ENCODE measurements around the gene TK2.

The TK2 gene

DNA sequence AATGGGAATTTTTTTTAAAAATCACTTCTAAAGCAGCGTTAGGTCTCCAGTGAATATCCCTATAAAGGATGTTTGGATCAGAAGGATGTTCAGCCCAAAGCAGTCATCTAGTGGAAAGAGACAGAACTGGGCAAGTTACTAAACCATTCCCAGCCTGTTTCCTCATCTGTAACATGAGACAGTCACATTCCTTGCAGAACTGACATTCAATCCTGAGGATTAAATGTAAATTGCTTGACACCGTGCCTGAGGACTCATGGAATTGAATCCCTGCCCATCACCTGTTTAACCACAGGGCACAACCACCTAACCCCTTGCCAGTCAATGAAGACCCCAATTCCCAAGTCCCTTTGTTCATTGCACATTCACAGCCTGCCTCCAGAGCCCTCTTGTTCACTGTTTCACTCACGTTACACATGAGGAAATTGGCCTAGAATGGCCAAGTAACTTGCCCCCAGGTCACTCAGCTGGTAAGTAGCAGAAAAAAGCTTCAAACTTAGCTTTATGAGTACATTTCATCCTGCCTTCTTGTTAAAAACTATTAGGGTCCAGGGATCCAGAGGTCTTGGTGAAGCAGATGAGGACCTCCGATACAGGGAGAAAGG lies 30.8 kb upstream of the TK2 start:
- H3F3A ChIP-seq (ENCODE audit: insufficient read depth, low read length) = no peaks in the 10 kb centered on the region
- no peaks in the 10 kb centered on the region for H3K9me3 ChIP-seq (replicated peaks; ENCODE audit: insufficient read depth, low read length)
- H3K36me3 ChIP-seq (replicated peaks; ENCODE audit: insufficient read depth, low read length) = no peaks in the 10 kb centered on the region
- H3K9ac ChIP-seq (ENCODE audit: low read length) = no peak overlapping the region
- H4K20me1 ChIP-seq (ENCODE audit: insufficient read depth, low read length) = no peaks in the 10 kb centered on the region
- no peaks in the 10 kb centered on the region for H3K27me3 ChIP-seq (replicated peaks; ENCODE audit: insufficient read depth, low read length)
- no peak for DNase-seq
- TF ChIP-seq, protein P1, sequence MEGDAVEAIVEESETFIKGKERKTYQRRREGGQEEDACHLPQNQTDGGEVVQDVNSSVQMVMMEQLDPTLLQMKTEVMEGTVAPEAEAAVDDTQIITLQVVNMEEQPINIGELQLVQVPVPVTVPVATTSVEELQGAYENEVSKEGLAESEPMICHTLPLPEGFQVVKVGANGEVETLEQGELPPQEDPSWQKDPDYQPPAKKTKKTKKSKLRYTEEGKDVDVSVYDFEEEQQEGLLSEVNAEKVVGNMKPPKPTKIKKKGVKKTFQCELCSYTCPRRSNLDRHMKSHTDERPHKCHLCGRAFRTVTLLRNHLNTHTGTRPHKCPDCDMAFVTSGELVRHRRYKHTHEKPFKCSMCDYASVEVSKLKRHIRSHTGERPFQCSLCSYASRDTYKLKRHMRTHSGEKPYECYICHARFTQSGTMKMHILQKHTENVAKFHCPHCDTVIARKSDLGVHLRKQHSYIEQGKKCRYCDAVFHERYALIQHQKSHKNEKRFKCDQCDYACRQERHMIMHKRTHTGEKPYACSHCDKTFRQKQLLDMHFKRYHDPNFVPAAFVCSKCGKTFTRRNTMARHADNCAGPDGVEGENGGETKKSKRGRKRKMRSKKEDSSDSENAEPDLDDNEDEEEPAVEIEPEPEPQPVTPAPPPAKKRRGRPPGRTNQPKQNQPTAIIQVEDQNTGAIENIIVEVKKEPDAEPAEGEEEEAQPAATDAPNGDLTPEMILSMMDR (IDR thresholded peaks at IDR 0.05; ENCODE audit: low read length) = no peak
- no peak overlapping the region for H3K4me3 ChIP-seq (ENCODE audit: low read length)
- no peaks in the 10 kb centered on the region for H3K4me1 ChIP-seq (ENCODE audit: low read length)
- H3K9me2 ChIP-seq (replicated peaks; ENCODE audit: insufficient read depth, low read length) = no peaks in the 10 kb centered on the region
- H3K4me2 ChIP-seq (ENCODE audit: low read depth, low read length) = no peak overlapping the region
- no peak overlapping the region for H2AFZ ChIP-seq (ENCODE audit: low read length)
- no peak overlapping the region for H3K27ac ChIP-seq (ENCODE audit: low read length)
- H3K79me2 ChIP-seq (ENCODE audit: low read length) = no peaks in the 10 kb centered on the region

DNA sequence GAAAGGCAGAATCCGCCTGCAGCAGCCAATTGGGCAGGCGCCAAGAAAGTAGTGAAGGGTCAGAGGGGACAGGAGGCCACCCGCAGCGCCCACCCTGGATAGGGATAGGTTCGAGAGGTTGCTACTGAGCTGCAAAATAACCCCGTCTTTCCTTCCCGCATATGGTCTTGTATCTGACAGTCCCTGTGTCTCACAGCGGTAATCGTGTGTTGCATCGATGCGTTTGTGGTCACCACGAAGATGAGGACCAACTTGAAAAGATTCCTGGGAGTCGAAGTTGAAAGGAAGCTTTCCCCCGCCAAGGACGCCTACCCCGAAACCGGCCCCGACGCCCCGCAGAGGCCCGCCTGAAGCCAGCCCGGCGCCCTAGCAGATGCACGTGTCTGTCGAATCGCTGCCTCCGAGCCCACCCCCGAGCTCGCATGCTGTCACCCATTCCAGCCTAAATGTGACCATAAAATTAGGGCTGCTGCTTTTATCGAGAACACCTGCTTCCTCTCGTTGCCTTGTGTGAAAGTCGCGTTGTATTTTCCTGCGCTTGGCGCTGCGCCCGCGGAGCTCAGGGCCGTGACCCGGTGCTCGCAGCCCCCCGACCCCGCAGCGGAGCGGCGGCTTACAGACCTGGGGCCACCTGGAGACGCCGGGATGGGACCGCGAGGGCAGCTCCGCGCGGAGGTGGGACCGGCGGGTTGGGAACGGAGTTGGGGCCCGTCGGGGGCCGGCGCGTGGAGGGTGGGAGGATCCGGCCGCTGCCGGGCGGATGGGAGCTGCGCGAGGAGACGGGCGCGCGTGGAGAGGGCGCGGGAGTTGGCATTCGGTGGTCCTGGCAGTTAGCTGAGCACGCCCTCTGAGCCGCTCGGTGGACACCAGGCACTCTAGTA lies 29.0 kb upstream of the TK2 start, which contains the start of gene CMTM2:
Gene CMTM2 (plus strand): TSS at position 813 of the 881 bp plus-strand sequence. CDS start 145 bp downstream, outside the sequence.
- Histone ChIP-seq H3K27ac (ENCODE audit: low read length) (no peak within 1 kb of the TSS), H3K9ac (ENCODE audit: low read length) (no peak within 1 kb of the TSS), H3K36me3 (replicated peaks; ENCODE audit: insufficient read depth, low read length) (no peaks in the 10 kb centered on the region), H3K4me2 (ENCODE audit: low read depth, low read length) (no peak within 1 kb of the TSS), H3F3A (ENCODE audit: insufficient read depth, low read length) (no peaks in the 10 kb centered on the region), H3K9me3 (replicated peaks; ENCODE audit: insufficient read depth, low read length) (no peaks in the 10 kb centered on the region), H3K4me1 (ENCODE audit: low read length) (no peaks in the 10 kb centered on the region), H2AFZ (ENCODE audit: low read length) (no peak within 1 kb of the TSS), H3K27me3 (replicated peaks; ENCODE audit: insufficient read depth, low read length) (no peaks in the 10 kb centered on the region), H4K20me1 (ENCODE audit: insufficient read depth, low read length) (no peaks in the 10 kb centered on the region), H3K9me2 (replicated peaks; ENCODE audit: insufficient read depth, low read length) (no peaks in the 10 kb centered on the region), H3K79me2 (ENCODE audit: low read length) (no peaks in the 10 kb centered on the region), H3K4me3 (ENCODE audit: low read length) (no peak within 1 kb of the TSS)
- TF ChIP-seq EZH2 (optimal IDR thresholded peaks at IDR 0.05; ENCODE audit: low read depth, low read length) = no peak
- no peak for TF ChIP-seq EZH2phosphoT487 (IDR thresholded peaks at IDR 0.05; ENCODE audit: low read length)
- TF ChIP-seq, protein P1 (IDR thresholded peaks at IDR 0.05; ENCODE audit: low read length) = no peak
- DNase-seq = no peak

DNA sequence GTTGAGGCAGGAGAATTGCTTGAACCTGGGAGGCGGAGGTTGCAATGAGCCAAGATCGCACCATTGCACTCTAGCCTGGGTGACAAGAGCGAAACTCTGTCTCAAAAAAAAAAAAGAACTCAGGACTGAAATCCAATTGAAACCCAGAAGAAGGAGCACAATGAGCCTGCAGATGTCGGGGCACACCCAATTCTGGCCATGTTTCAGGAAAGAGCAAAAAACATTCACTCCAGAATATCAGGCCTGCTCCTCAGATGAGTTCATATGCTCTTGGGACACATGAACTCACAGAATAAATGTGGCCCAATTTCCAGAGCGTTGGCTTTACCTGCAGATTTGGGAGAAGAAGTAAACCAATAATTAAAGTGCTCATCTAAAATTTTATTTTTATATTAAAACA lies 26.4 kb upstream of the TK2 start:
- H3K9me2 ChIP-seq (replicated peaks; ENCODE audit: insufficient read depth, low read length) = no peaks in the 10 kb centered on the region
- H2AFZ ChIP-seq (ENCODE audit: low read length) = no peak overlapping the region
- no peak overlapping the region for H3K27ac ChIP-seq (ENCODE audit: low read length)
- H3K4me1 ChIP-seq (ENCODE audit: low read length) = no peaks in the 10 kb centered on the region
- H4K20me1 ChIP-seq (ENCODE audit: insufficient read depth, low read length) = no peaks in the 10 kb centered on the region
- no peaks in the 10 kb centered on the region for H3K27me3 ChIP-seq (replicated peaks; ENCODE audit: insufficient read depth, low read length)
- H3F3A ChIP-seq (ENCODE audit: insufficient read depth, low read length) = no peaks in the 10 kb centered on the region
- no peaks in the 10 kb centered on the region for H3K9me3 ChIP-seq (replicated peaks; ENCODE audit: insufficient read depth, low read length)
- no peak overlapping the region for H3K4me3 ChIP-seq (ENCODE audit: low read length)
- H3K9ac ChIP-seq (ENCODE audit: low read length) = no peak overlapping the region
- TF ChIP-seq, protein P1 (IDR thresholded peaks at IDR 0.05; ENCODE audit: low read length) = no peak
- TF ChIP-seq EZH2 (optimal IDR thresholded peaks at IDR 0.05; ENCODE audit: low read depth, low read length) (no peak), EZH2phosphoT487 (IDR thresholded peaks at IDR 0.05; ENCODE audit: low read length) (no peak)
- DNase-seq = no peak
- H3K79me2 ChIP-seq (ENCODE audit: low read length) = no peaks in the 10 kb centered on the region
- H3K4me2 ChIP-seq (ENCODE audit: low read depth, low read length) = no peak overlapping the region
- H3K36me3 ChIP-seq (replicated peaks; ENCODE audit: insufficient read depth, low read length) = no peaks in the 10 kb centered on the region

Data from MM.1S (cell line).